ENCODE results near the gene MRPL30.

GRCh38 chr2:99216096-99216495, 35.1 kb downstream of the MRPL30 start:
- TF ChIP-seq POLR2A (IDR thresholded peaks at IDR 0.05) (no peak), CTCF (IDR thresholded peaks at IDR 0.05) (no peak), POLR2AphosphoS5 (IDR thresholded peaks at IDR 0.05) (no peak), EP300 (IDR thresholded peaks at IDR 0.05) (no peak)
